H9 (cell line): ENCODE results near the gene CYTH4. TPM values are rescaled to one million over a fixed set of nuclear protein-coding genes. Genes with fewer than 3 reads are reported as not detected.

Experiments
- DNase-seq: peaks from one replicate; pipeline ENCODE4 v3.0.0-alpha.2; 2017
- H2AFZ ChIP-seq: one replicate; pipeline ENCODE4 v1.6.1; 2013; ENCODE audit warnings: mild to moderate bottlenecking, low read length, control low read depth, moderate library complexity
- H2AK5ac ChIP-seq: 2 replicates; pipeline ENCODE4 v1.6.1; 2013; ENCODE audit warnings: low read length, control low read depth, mixed read lengths; ENCODE audit not compliant: insufficient read length
- H2BK120ac ChIP-seq: one replicate; pipeline ENCODE4 v1.6.1; 2013; ENCODE audit warnings: low read depth, mild to moderate bottlenecking, low read length, control low read depth, inconsistent platforms; ENCODE audit not compliant: poor library complexity, severe bottlenecking
- H2BK12ac ChIP-seq: 2 replicates; pipeline ENCODE4 v1.6.1; 2013; ENCODE audit warnings: low read length, control low read depth, mixed read lengths, low read depth; ENCODE audit not compliant: insufficient read length
- H2BK15ac ChIP-seq: 2 replicates; pipeline ENCODE4 v1.6.1; 2013; ENCODE audit warnings: low read depth, low read length, control low read depth
- H2BK20ac ChIP-seq: one replicate; pipeline ENCODE4 v1.6.1; 2013; ENCODE audit warnings: low read depth, mild to moderate bottlenecking, low read length, control low read depth, inconsistent platforms; ENCODE audit not compliant: poor library complexity, severe bottlenecking
- H2BK5ac ChIP-seq: 2 replicates; pipeline ENCODE4 v1.6.1; 2013; ENCODE audit warnings: low read length, control low read depth, mixed read lengths; ENCODE audit not compliant: insufficient read length
- H3K14ac ChIP-seq: 2 replicates; pipeline ENCODE4 v1.6.1; 2013; ENCODE audit warnings: low read length, control low read depth; ENCODE audit not compliant: insufficient read depth
- H3K18ac ChIP-seq: 2 replicates; pipeline ENCODE4 v1.6.1; 2013; ENCODE audit warnings: low read depth, mild to moderate bottlenecking, mixed read lengths, low read length, control low read depth; ENCODE audit not compliant: insufficient read length
- H3K23ac ChIP-seq: 2 replicates; pipeline ENCODE4 v1.6.1; 2013; ENCODE audit warnings: low read length, control low read depth, mixed read lengths, low read depth; ENCODE audit not compliant: insufficient read length
- H3K23me2 ChIP-seq: 2 replicates; pipeline ENCODE4 v1.6.1; 2013; ENCODE audit warnings: low read depth, mild to moderate bottlenecking, mixed read lengths, low read length, control low read depth; ENCODE audit not compliant: insufficient read length, poor library complexity, severe bottlenecking
- H3K27ac ChIP-seq: 2 replicates; pipeline ENCODE4 v1.5.1; 2013; ENCODE audit warnings: low read length, control low read depth, mixed read lengths, low read depth; ENCODE audit not compliant: insufficient read length
- H3K27me3 ChIP-seq: 2 replicates; pipeline ENCODE4 v1.6.1; 2013; ENCODE audit warnings: low read length, control low read depth, inconsistent platforms; ENCODE audit not compliant: insufficient read depth
- H3K4ac ChIP-seq: 2 replicates; pipeline ENCODE4 v1.6.1; 2013; ENCODE audit warnings: low read depth, mild to moderate bottlenecking, control low read depth, inconsistent platforms, low read length, moderate library complexity
- H3K4me1 ChIP-seq: 2 replicates; pipeline ENCODE4 v1.6.1; 2013; ENCODE audit warnings: low read length, control low read depth, inconsistent platforms; ENCODE audit not compliant: insufficient read depth
- H3K4me2 ChIP-seq: 2 replicates; pipeline ENCODE4 v1.6.1; 2013; ENCODE audit warnings: low read length, control low read depth, mixed read lengths; ENCODE audit not compliant: insufficient read length, insufficient read depth
- H3K56ac ChIP-seq: 2 replicates; pipeline ENCODE4 v1.6.1; 2013; ENCODE audit warnings: low read depth, mild to moderate bottlenecking, mixed read lengths, low read length, control low read depth; ENCODE audit not compliant: insufficient read length
- H3K79me1 ChIP-seq: 2 replicates; pipeline ENCODE4 v1.6.1; 2013; ENCODE audit warnings: low read depth, mild to moderate bottlenecking, moderate library complexity, low read length, control low read depth, inconsistent platforms; ENCODE audit not compliant: insufficient read depth, poor library complexity, severe bottlenecking
- H3K79me2 ChIP-seq: 2 replicates; pipeline ENCODE4 v1.6.1; 2013; ENCODE audit warnings: low read length, control low read depth, inconsistent platforms; ENCODE audit not compliant: insufficient read depth
- H3K9ac ChIP-seq: 2 replicates; pipeline ENCODE4 v1.6.1; 2013; ENCODE audit warnings: low read length, control low read depth, mixed read lengths; ENCODE audit not compliant: insufficient read length; ENCODE audit errors: extremely low read depth
- H3K9me3 ChIP-seq: one replicate; pipeline ENCODE4 v1.6.1; 2013; ENCODE audit warnings: low read depth, low read length, inconsistent platforms; ENCODE audit not compliant: control insufficient read depth
- H3T11ph ChIP-seq: one replicate; pipeline ENCODE4 v1.6.1; 2013; ENCODE audit warnings: mild to moderate bottlenecking, low read length, control low read depth, inconsistent platforms
- H4K20me1 ChIP-seq: one replicate; pipeline ENCODE4 v1.6.1; 2013; ENCODE audit not compliant: control insufficient read depth, insufficient read length, insufficient read depth
- H4K5ac ChIP-seq: 2 replicates; pipeline ENCODE4 v1.6.1; 2013; ENCODE audit warnings: low read depth, mild to moderate bottlenecking, mixed read lengths, low read length, control low read depth; ENCODE audit not compliant: insufficient read length
- H4K8ac ChIP-seq: replicated peaks from 2 replicates; pipeline ENCODE4 v1.6.1; 2013; ENCODE audit warnings: low read length, control low read depth, mixed read lengths, low read depth; ENCODE audit not compliant: insufficient read length
- H4K91ac ChIP-seq: 2 replicates; pipeline ENCODE4 v1.6.1; 2013; ENCODE audit warnings: low read depth, mild to moderate bottlenecking, moderate library complexity, mixed read lengths, low read length, control low read depth; ENCODE audit not compliant: insufficient read length
- H3K27ac Mint-ChIP-seq, 3 experiments: 2 replicates in 2 of 3; 3 replicates in 1 of 3; pipeline ENCODE4 v1.8.0; 2020 to 2021; ENCODE audit warnings: mixed read lengths in 3 of 3, mild to moderate bottlenecking in 1 of 3, moderate library complexity in 1 of 3
- H3K27me3 Mint-ChIP-seq: 2 replicates; pipeline ENCODE4 v1.8.0; 2021; ENCODE audit warnings: low read depth, mild to moderate bottlenecking, moderate library complexity, mixed read lengths
- H3K36me3 Mint-ChIP-seq, 3 experiments: 2 replicates in 2 of 3; 3 replicates in 1 of 3; pipeline ENCODE4 v1.8.0; 2020 to 2021; ENCODE audit warnings: low read depth in 3 of 3, mixed read lengths in 3 of 3; ENCODE audit not compliant: insufficient read depth in 1 of 3
- H3K4me1 Mint-ChIP-seq, 2 experiments: 2 replicates each; pipeline ENCODE4 v1.8.0; 2020; ENCODE audit warnings: mixed read lengths in 2 of 2
- H3K4me3 Mint-ChIP-seq, 2 experiments: 2 replicates in 1 of 2; 3 replicates in 1 of 2; pipeline ENCODE4 v1.8.0; 2020 to 2021; ENCODE audit warnings: mild to moderate bottlenecking in 2 of 2, mixed read lengths in 2 of 2, moderate library complexity in 1 of 2
- H3K9me3 Mint-ChIP-seq, 2 experiments: 2 replicates in 1 of 2; 3 replicates in 1 of 2; pipeline ENCODE4 v1.8.0; 2020; ENCODE audit warnings: mild to moderate bottlenecking in 2 of 2, mixed read lengths in 2 of 2, moderate library complexity in 1 of 2
- CTCF ChIP-seq: fragments of 200-600 bp; sonication (generic); conservative IDR thresholded peaks from 3 replicates; pipeline ENCODE4 v1.8.0; 2021; ENCODE audit warnings: antibody characterized with exemption, mild to moderate bottlenecking
- WGBS: extraction: QIAGEN DNeasy Blood & Tissue Kit; methylation state at CpG from one replicate; pipeline ENCODE4 v1.1.7; 2013; ENCODE audit warnings: missing lambda C conversion rate, low lambda C conversion rate, mixed read lengths; ENCODE audit not compliant: insufficient read length; ENCODE audit errors: extremely low coverage; 5-methylcytosine and 5-hydroxymethylcytosine counted together
- total RNA-seq: library from RNA; stranded (reverse); gene quantifications from 2 replicates; pipeline ENCODE4 v1.2.1, GENCODE V29; 2021

CYTH4 gene
- total RNA-seq, 1 experiment from 2014 or later, result not detected

GRCh38 chr22:37295946-37296345, 13.6 kb downstream of the CYTH4 start:
- no peak for TF ChIP-seq CTCF
- H2AFZ ChIP-seq, result no peak overlapping the region
- Mint-ChIP-seq H3K36me3 (no peaks in the 10 kb centered on the region; a peak in 1 of 7 replicates), H3K4me3 (no peak overlapping the region), H3K9me3 (peaks cover 5 to 7% of the 10 kb centered on the region in 2 experiments; a peak in 3 of 5 replicates), H3K27me3 (peaks cover 20% of the 10 kb centered on the region), H3K4me1 (peaks cover 7 to 34% of the 10 kb centered on the region in 2 experiments; a peak in 3 of 4 replicates), H3K27ac (no peak overlapping the region)
- H3K27ac ChIP-seq, result no peak overlapping the region
- no peak overlapping the region for H3K56ac ChIP-seq
- no peak overlapping the region for H3K14ac ChIP-seq
- H3K27me3 ChIP-seq, result no peaks in the 10 kb centered on the region
- no peak overlapping the region for H3T11ph ChIP-seq
- H2BK20ac ChIP-seq, result no peak overlapping the region
- no peak overlapping the region for H3K9ac ChIP-seq
- H4K8ac ChIP-seq, result no peak overlapping the region
- no peaks in the 10 kb centered on the region for H3K79me2 ChIP-seq
- H4K91ac ChIP-seq, result no peak overlapping the region
- H3K4ac ChIP-seq, result no peak overlapping the region
- H3K23ac ChIP-seq, result no peak overlapping the region
- H3K4me2 ChIP-seq, result no peak overlapping the region
- H2BK12ac ChIP-seq, result no peak overlapping the region
- DNase-seq, result no peak
- no peak overlapping the region for H2AK5ac ChIP-seq
- H3K9me3 ChIP-seq, result no peaks in the 10 kb centered on the region
- no peak overlapping the region for H2BK15ac ChIP-seq
- H2BK5ac ChIP-seq, result no peak overlapping the region
- no peaks in the 10 kb centered on the region for H4K20me1 ChIP-seq
- no peak overlapping the region for H4K5ac ChIP-seq
- no CpG with 5 or more reads among the region's 11 CpGs for WGBS
- no peak overlapping the region for H2BK120ac ChIP-seq
- H3K23me2 ChIP-seq, result no peaks in the 10 kb centered on the region
- no peaks in the 10 kb centered on the region for H3K79me1 ChIP-seq
- no peaks in the 10 kb centered on the region; the same call in 1 of the 2 replicates for H3K4me1 ChIP-seq
- H3K18ac ChIP-seq, result no peak overlapping the region
